Measurements from ENCODE around the gene ARHGAP26.

ARHGAP26 gene

GRCh38 chr5:143208781-143209510, 438.8 kb downstream of the ARHGAP26 start:
- Histone ChIP-seq H3K9ac (ENCODE audit: insufficient read length, low read depth) (no peak overlapping the region), H3K4me3 (ENCODE audit: insufficient read length, low read depth) (no peak overlapping the region), H3K9me3 (ENCODE audit: insufficient read depth, low read length) (no peaks in the 10 kb centered on the region), H3K27me3 (ENCODE audit: insufficient read depth, insufficient read length) (no peaks in the 10 kb centered on the region), H3K36me3 (ENCODE audit: insufficient read depth, insufficient read length, low read length) (no peaks in the 10 kb centered on the region), H3K4me1 (ENCODE audit: insufficient read depth, insufficient read length) (peaks cover 7% of the 10 kb centered on the region)
- DNase-seq (ENCODE audit: low read depth, low spot score): no peak
- TF ChIP-seq ZNF274 (IDR thresholded peaks at IDR 0.05; ENCODE audit: low read depth, low read length) (no peak), YY1 (IDR thresholded peaks at IDR 0.05; ENCODE audit: insufficient read depth, insufficient read length) (no peak), SUZ12 (IDR thresholded peaks at IDR 0.05; ENCODE audit: extremely low read depth, insufficient read depth, insufficient read length) (no peak)

GRCh38 chr5:143209881-143210395, 439.8 kb downstream of the ARHGAP26 start:
- H3K27me3 ChIP-seq (ENCODE audit: insufficient read depth, insufficient read length): no peaks in the 10 kb centered on the region

GRCh38 chr5:143210576-143210975, 440.4 kb downstream of the ARHGAP26 start:
- Histone ChIP-seq H3K36me3 (ENCODE audit: insufficient read depth, insufficient read length, low read length) (no peaks in the 10 kb centered on the region), H3K9me3 (ENCODE audit: insufficient read depth, low read length) (no peaks in the 10 kb centered on the region), H3K9ac (ENCODE audit: insufficient read length, low read depth) (no peak overlapping the region), H3K4me3 (ENCODE audit: insufficient read length, low read depth) (no peak overlapping the region), H3K4me1 (ENCODE audit: insufficient read depth, insufficient read length) (peaks cover 7% of the 10 kb centered on the region), H3K27me3 (ENCODE audit: insufficient read depth, insufficient read length) (no peaks in the 10 kb centered on the region)
- DNase-seq (ENCODE audit: low read depth, low spot score): no peak
- TF ChIP-seq YY1 (IDR thresholded peaks at IDR 0.05; ENCODE audit: insufficient read depth, insufficient read length) (no peak), ZNF274 (IDR thresholded peaks at IDR 0.05; ENCODE audit: low read depth, low read length) (no peak), SUZ12 (IDR thresholded peaks at IDR 0.05; ENCODE audit: extremely low read depth, insufficient read depth, insufficient read length) (no peak)

More at GRCh38 chr5:143209881-143210395, 439.8 kb downstream of the ARHGAP26 start:
- Histone ChIP-seq H3K36me3 (ENCODE audit: insufficient read depth, insufficient read length, low read length) (no peaks in the 10 kb centered on the region), H3K9me3 (ENCODE audit: insufficient read depth, low read length) (no peaks in the 10 kb centered on the region), H3K9ac (ENCODE audit: insufficient read length, low read depth) (no peak overlapping the region), H3K4me3 (ENCODE audit: insufficient read length, low read depth) (no peak overlapping the region), H3K4me1 (ENCODE audit: insufficient read depth, insufficient read length) (peaks cover 7% of the 10 kb centered on the region)
- no peak for DNase-seq (ENCODE audit: low read depth, low spot score)
- TF ChIP-seq ZNF274 (IDR thresholded peaks at IDR 0.05; ENCODE audit: low read depth, low read length) (no peak), SUZ12 (IDR thresholded peaks at IDR 0.05; ENCODE audit: extremely low read depth, insufficient read depth, insufficient read length) (no peak), YY1 (IDR thresholded peaks at IDR 0.05; ENCODE audit: insufficient read depth, insufficient read length) (no peak)

- H3K4me3 ChIP-seq (ENCODE audit: insufficient read length, low read depth): no peak overlapping the region
- TF ChIP-seq YY1 (IDR thresholded peaks at IDR 0.05; ENCODE audit: insufficient read depth, insufficient read length): no peak
- TF ChIP-seq SUZ12 (IDR thresholded peaks at IDR 0.05; ENCODE audit: extremely low read depth, insufficient read depth, insufficient read length): no peak
- TF ChIP-seq ZNF274 (IDR thresholded peaks at IDR 0.05; ENCODE audit: low read depth, low read length): no peak
- H3K9ac ChIP-seq (ENCODE audit: insufficient read length, low read depth): no peak overlapping the region
- no peak for DNase-seq (ENCODE audit: low read depth, low spot score)
- H3K9me3 ChIP-seq (ENCODE audit: insufficient read depth, low read length): no peaks in the 10 kb centered on the region
- H3K27me3 ChIP-seq (ENCODE audit: insufficient read depth, insufficient read length): no peaks in the 10 kb centered on the region
- peaks cover 4% of the 10 kb centered on the region for H3K4me1 ChIP-seq (ENCODE audit: insufficient read depth, insufficient read length)
- H3K36me3 ChIP-seq (ENCODE audit: insufficient read depth, insufficient read length, low read length): no peaks in the 10 kb centered on the region
These were observed 442.1 kb downstream of the ARHGAP26 start for GRCh38 chr5:143212261-143212660.

- no peak for DNase-seq (ENCODE audit: low read depth, low spot score)
- TF ChIP-seq SUZ12 (IDR thresholded peaks at IDR 0.05; ENCODE audit: extremely low read depth, insufficient read depth, insufficient read length): no peak
- peaks cover 4% of the 10 kb centered on the region for H3K4me1 ChIP-seq (ENCODE audit: insufficient read depth, insufficient read length)
- H3K9me3 ChIP-seq (ENCODE audit: insufficient read depth, low read length): no peaks in the 10 kb centered on the region
- no peaks in the 10 kb centered on the region for H3K27me3 ChIP-seq (ENCODE audit: insufficient read depth, insufficient read length)
- no peaks in the 10 kb centered on the region for H3K36me3 ChIP-seq (ENCODE audit: insufficient read depth, insufficient read length, low read length)
- no peak overlapping the region for H3K9ac ChIP-seq (ENCODE audit: insufficient read length, low read depth)
- H3K4me3 ChIP-seq (ENCODE audit: insufficient read length, low read depth): no peak overlapping the region
These were observed 443.2 kb downstream of the ARHGAP26 start for GRCh38 chr5:143213231-143213850.

GRCh38 chr5:143213851-143214363, 443.7 kb downstream of the ARHGAP26 start:
- H3K4me3 ChIP-seq (ENCODE audit: insufficient read length, low read depth): no peak overlapping the region
- H3K9me3 ChIP-seq (ENCODE audit: insufficient read depth, low read length): no peaks in the 10 kb centered on the region
- TF ChIP-seq YY1 (IDR thresholded peaks at IDR 0.05; ENCODE audit: insufficient read depth, insufficient read length) (no peak), ZNF274 (IDR thresholded peaks at IDR 0.05; ENCODE audit: low read depth, low read length) (no peak), SUZ12 (IDR thresholded peaks at IDR 0.05; ENCODE audit: extremely low read depth, insufficient read depth, insufficient read length) (no peak)
- no peaks in the 10 kb centered on the region for H3K27me3 ChIP-seq (ENCODE audit: insufficient read depth, insufficient read length)
- DNase-seq (ENCODE audit: low read depth, low spot score): no peak
- peaks cover 4% of the 10 kb centered on the region for H3K4me1 ChIP-seq (ENCODE audit: insufficient read depth, insufficient read length)
- H3K36me3 ChIP-seq (ENCODE audit: insufficient read depth, insufficient read length, low read length): no peaks in the 10 kb centered on the region
- H3K9ac ChIP-seq (ENCODE audit: insufficient read length, low read depth): no peak overlapping the region

GRCh38 chr5:143214458-143214857, 444.3 kb downstream of the ARHGAP26 start:
- Histone ChIP-seq H3K9ac (ENCODE audit: insufficient read length, low read depth) (no peak overlapping the region), H3K9me3 (ENCODE audit: insufficient read depth, low read length) (no peaks in the 10 kb centered on the region), H3K27me3 (ENCODE audit: insufficient read depth, insufficient read length) (no peaks in the 10 kb centered on the region), H3K4me3 (ENCODE audit: insufficient read length, low read depth) (no peak overlapping the region), H3K4me1 (ENCODE audit: insufficient read depth, insufficient read length) (peaks cover 4% of the 10 kb centered on the region), H3K36me3 (ENCODE audit: insufficient read depth, insufficient read length, low read length) (no peaks in the 10 kb centered on the region)
- TF ChIP-seq YY1 (IDR thresholded peaks at IDR 0.05; ENCODE audit: insufficient read depth, insufficient read length) (no peak), SUZ12 (IDR thresholded peaks at IDR 0.05; ENCODE audit: extremely low read depth, insufficient read depth, insufficient read length) (no peak), ZNF274 (IDR thresholded peaks at IDR 0.05; ENCODE audit: low read depth, low read length) (no peak)
- DNase-seq (ENCODE audit: low read depth, low spot score): no peak

Measured in NT2/D1 (cell line).